Activated CD8-positive, alpha-beta T cell treated with anti-CD3 and anti-CD28 coated beads for 36 hours (primary cell): ENCODE measurements around the gene MYPOP. TPM values are rescaled to one million over a fixed set of nuclear protein-coding genes. Genes with fewer than 3 reads are reported as not detected.
A peak's percentile ranks its signal among the peaks of the same experiment; 100 is the strongest.
"Not testable (repeated sequence)": the region's sequence is repeated elsewhere in the genome, so short reads cannot be mapped to it uniquely, and the experiment has no call there.

Experiments
- ATAC-seq: fragments of 200-7000 bp; cut with Tn5 transposase; one replicate; pipeline ENCODE4 v1.10.0; 2021; ENCODE audit warnings: mild to moderate bottlenecking, moderate library complexity
- CTCF ChIA-PET: fragments of 350-600 bp; sonication (Branson Sonifier 250); formaldehyde crosslinking; loops from one replicate; lab custom pipeline; 2021; ENCODE audit warnings: antibody characterized with exemption; lab: Charles Lee
- POLR2A ChIA-PET: fragments of 350-600 bp; sonication (Branson Sonifier 250); formaldehyde crosslinking; loops from one replicate; lab custom pipeline; 2021; ENCODE audit warnings: antibody characterized with exemption; lab: Charles Lee
- DNase-seq: peaks from one replicate; pipeline ENCODE4 v3.0.0-alpha.2; 2020
- H3K27ac Mint-ChIP-seq: one replicate; pipeline ENCODE4 v1.8.0; 2021; ENCODE audit warnings: mild to moderate bottlenecking, mixed read lengths
- H3K27me3 Mint-ChIP-seq: one replicate; pipeline ENCODE4 v1.8.0; 2021; ENCODE audit warnings: mixed read lengths
- H3K36me3 Mint-ChIP-seq: one replicate; pipeline ENCODE4 v1.8.0; 2021; ENCODE audit warnings: low read depth, mixed read lengths
- H3K4me1 Mint-ChIP-seq: one replicate; pipeline ENCODE4 v1.8.0; 2021; ENCODE audit warnings: low read depth, mixed read lengths
- H3K4me3 Mint-ChIP-seq: one replicate; pipeline ENCODE4 v1.8.0; 2021; ENCODE audit warnings: mild to moderate bottlenecking, moderate library complexity, mixed read lengths
- H3K9me3 Mint-ChIP-seq: one replicate; pipeline ENCODE4 v1.8.0; 2021; ENCODE audit warnings: mixed read lengths
- CTCF ChIP-seq: fragments of 200-600 bp; IDR thresholded peaks from one replicate; pipeline ENCODE4 v1.8.0; 2022; ENCODE audit warnings: antibody characterized with exemption, mild to moderate bottlenecking
- intact Hi-C: fragments of 100-400 bp; cut with micrococcal nuclease; formaldehyde crosslinking; loops from one replicate; pipeline ENCODE4 v1.10.0; 2022
- total RNA-seq, 2 experiments: library from RNA; stranded (reverse); gene quantifications; one replicate each; pipeline ENCODE4 v1.2.3, GENCODE V29; 2021

MYPOP gene
- total RNA-seq, 2 experiments from 2014 or later = 4.1 to 5.0 TPM

- TF ChIP-seq CTCF = no peak
- no peak for DNase-seq
- ChIA-PET POLR2A (interaction anchor here (0.7 kb wide), 1 partner anchor 116 kb away, joined by 3 read pairs; no protein-coding TSS in a partner anchor), CTCF (interaction anchor here (0.9 to 2.7 kb wide), 2 partner anchors 12 to 54 kb away, joined by 7 to 8 read pairs; no protein-coding TSS in a partner anchor)
- Mint-ChIP-seq H3K4me3 (no peak overlapping the region), H3K27me3 (peaks cover 10% of the 10 kb centered on the region), H3K4me1 (no peaks in the 10 kb centered on the region), H3K27ac (no peak overlapping the region), H3K36me3 (no peaks in the 10 kb centered on the region), H3K9me3 (no peaks in the 10 kb centered on the region)
- no peak for ATAC-seq
- intact Hi-C loops = no loop called here
Observed at GRCh38 chr19:45870798-45871197, 31.6 kb downstream of the MYPOP start.

GRCh38 chr19:45867241-45867640 is 35.2 kb downstream of the MYPOP start:
- Mint-ChIP-seq H3K27me3 (peaks cover 25% of the 10 kb centered on the region), H3K4me1 (peaks cover 12% of the 10 kb centered on the region)
- H3K4me3 Mint-ChIP-seq, H3K27ac Mint-ChIP-seq, ATAC-seq, H3K36me3 Mint-ChIP-seq, intact Hi-C loops, DNase-seq, POLR2A ChIA-PET, H3K9me3 Mint-ChIP-seq: not testable (repeated sequence)
- CTCF ChIA-PET = interaction anchor here (1.1 to 5.3 kb wide), 2 partner anchors 16 to 149 kb away, joined by 3 to 100 read pairs; partner anchors contain the start of gene IRF2BP1

- Mint-ChIP-seq H3K4me1 (peaks cover 16% of the 10 kb centered on the region), H3K4me3 (no peak overlapping the region), H3K27ac (no peak overlapping the region), H3K9me3 (no peaks in the 10 kb centered on the region), H3K36me3 (peaks cover 4% of the 10 kb centered on the region), H3K27me3 (peaks cover 25% of the 10 kb centered on the region)
- intact Hi-C loops = no loop called here
- DNase-seq (no peak), ATAC-seq (no peak)
- TF ChIP-seq CTCF = no peak
- ChIA-PET POLR2A (no interaction called here), CTCF (interaction anchor here (1.0 to 5.3 kb wide), 3 partner anchors 17 to 150 kb away, joined by 3 to 100 read pairs (median 3); partner anchors contain the start of gene IRF2BP1)
Observed at GRCh38 chr19:45866400-45867176, 35.8 kb downstream of the MYPOP start.

GRCh38 chr19:45865269-45865948 is 37.0 kb downstream of the MYPOP start:
- intact Hi-C loops = no loop called here
- Mint-ChIP-seq H3K9me3 (no peaks in the 10 kb centered on the region), H3K36me3 (peaks cover 7% of the 10 kb centered on the region), H3K27me3 (peaks cover 25% of the 10 kb centered on the region), H3K4me3 (no peak overlapping the region), H3K4me1 (peaks cover 18% of the 10 kb centered on the region), H3K27ac (no peak overlapping the region)
- ChIA-PET CTCF (interaction anchor here (1.0 to 5.3 kb wide), 5 partner anchors 18 to 66 kb away, joined by 3 to 100 read pairs (median 3); partner anchors contain the start of genes IRF2BP1 and MYPOP), POLR2A (interaction anchor here (1.0 to 3.9 kb wide), 2 partner anchors 20 to 87 kb away, joined by 3 to 24 read pairs; partner anchors contain the start of gene IRF2BP1)
- TF ChIP-seq CTCF = no peak
- DNase-seq (no peak), ATAC-seq (no peak)

GRCh38 chr19:45864629-45865082 is 37.8 kb downstream of the MYPOP start:
- CTCF ChIA-PET = interaction anchor here (0.9 to 5.3 kb wide), 8 partner anchors 19 to 145 kb away, joined by 3 to 100 read pairs (median 3); partner anchors contain the start of genes IRF2BP1, MYPOP and SIX5
- DNase-seq (no peak), ATAC-seq (no peak)
- H3K27me3 Mint-ChIP-seq = peaks cover 25% of the 10 kb centered on the region
- peak overlapping the region; percentile 28 for H3K4me3 Mint-ChIP-seq
- no peak overlapping the region for H3K27ac Mint-ChIP-seq
- H3K36me3 Mint-ChIP-seq = peaks cover 7% of the 10 kb centered on the region
- H3K9me3 Mint-ChIP-seq = no peaks in the 10 kb centered on the region
- intact Hi-C loops = no loop called here
- TF ChIP-seq CTCF = no peak
- POLR2A ChIA-PET = interaction anchor here (1.0 to 3.9 kb wide), 4 partner anchors 21 to 88 kb away, joined by 3 to 24 read pairs (median 6); partner anchors contain the start of genes IRF2BP1 and MYPOP
- peaks cover 18% of the 10 kb centered on the region for H3K4me1 Mint-ChIP-seq
